HepG2 (cell line): ENCODE measurements around the gene ENTPD2.

Source experiments
- CBX5 ChIP-seq: sonication (generic); formaldehyde crosslinking; IDR thresholded peaks from 2 replicates; pipeline ENCODE4 v1.4.0; 2020; ENCODE audit warnings: missing genetic modification reagents, borderline replicate concordance
- ETV5 ChIP-seq: IDR thresholded peaks from 2 replicates; pipeline ENCODE4 v1.6.1; 2018; ENCODE audit warnings: missing biosample characterization, missing genetic modification reagents, inconsistent platforms, borderline replicate concordance
- MAFF ChIP-seq: IDR thresholded peaks from 2 replicates; pipeline ENCODE4 v1.6.1; 2011; ENCODE audit warnings: low read depth, low read length, improper control_type of control experiment
- POGZ ChIP-seq: sonication (generic); formaldehyde crosslinking; IDR thresholded peaks from 2 replicates; pipeline ENCODE4 v1.4.0; 2020; ENCODE audit warnings: mild to moderate bottlenecking, missing genetic modification reagents
- TF ChIP-seq, protein P1 (sequence below): sonication (generic); formaldehyde crosslinking; IDR thresholded peaks from 2 replicates; pipeline ENCODE4 v1.9.0; 2022; ENCODE audit warnings: missing genetic modification reagents, mild to moderate bottlenecking, borderline replicate concordance

DNA sequence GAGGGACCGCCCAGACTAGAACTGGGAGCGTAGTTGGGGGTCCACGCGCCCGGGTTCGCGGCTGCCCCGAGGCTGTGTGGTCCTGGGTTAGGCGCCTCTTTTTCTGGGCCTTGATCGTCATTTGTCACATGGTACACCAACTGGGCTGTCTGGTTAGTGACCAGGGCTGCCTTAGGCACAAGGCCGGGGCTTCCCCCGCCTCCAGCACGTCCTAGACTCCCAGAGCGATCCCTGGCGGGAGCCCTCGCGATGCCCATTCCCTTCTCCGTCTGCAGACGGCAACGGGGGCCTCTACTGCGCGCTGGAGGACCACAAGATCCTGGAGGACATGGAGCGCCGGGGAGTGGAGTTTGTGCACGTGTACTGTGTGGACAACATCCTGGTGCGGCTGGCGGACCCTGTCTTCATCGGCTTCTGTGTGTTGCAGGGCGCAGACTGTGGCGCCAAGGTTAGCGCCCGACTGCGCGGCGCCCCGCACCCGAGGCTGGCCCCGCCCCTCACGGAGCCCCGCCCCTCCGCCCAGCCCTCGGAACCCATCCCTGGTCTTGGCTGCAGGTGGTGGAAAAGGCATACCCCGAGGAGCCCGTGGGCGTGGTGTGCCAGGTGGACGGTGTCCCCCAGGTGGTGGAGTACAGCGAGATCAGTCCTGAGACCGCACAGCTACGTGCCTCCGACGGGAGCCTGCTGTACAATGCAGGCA lies 25.0 kb upstream of the ENTPD2 start:
- no peak for TF ChIP-seq MAFF
- TF ChIP-seq CBX5 (CRISPR knock-in tag), result no peak
- no peak for TF ChIP-seq ETV5 (CRISPR knock-in tag)
- TF ChIP-seq, protein P1, sequence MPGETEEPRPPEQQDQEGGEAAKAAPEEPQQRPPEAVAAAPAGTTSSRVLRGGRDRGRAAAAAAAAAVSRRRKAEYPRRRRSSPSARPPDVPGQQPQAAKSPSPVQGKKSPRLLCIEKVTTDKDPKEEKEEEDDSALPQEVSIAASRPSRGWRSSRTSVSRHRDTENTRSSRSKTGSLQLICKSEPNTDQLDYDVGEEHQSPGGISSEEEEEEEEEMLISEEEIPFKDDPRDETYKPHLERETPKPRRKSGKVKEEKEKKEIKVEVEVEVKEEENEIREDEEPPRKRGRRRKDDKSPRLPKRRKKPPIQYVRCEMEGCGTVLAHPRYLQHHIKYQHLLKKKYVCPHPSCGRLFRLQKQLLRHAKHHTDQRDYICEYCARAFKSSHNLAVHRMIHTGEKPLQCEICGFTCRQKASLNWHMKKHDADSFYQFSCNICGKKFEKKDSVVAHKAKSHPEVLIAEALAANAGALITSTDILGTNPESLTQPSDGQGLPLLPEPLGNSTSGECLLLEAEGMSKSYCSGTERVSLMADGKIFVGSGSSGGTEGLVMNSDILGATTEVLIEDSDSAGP, result no peak
- TF ChIP-seq POGZ (CRISPR knock-in tag), result no peak
